Ureter (tissue), 1 donor: ENCODE measurements around the gene AGBL4. TPM values are rescaled to one million over a fixed set of nuclear protein-coding genes. Genes with fewer than 3 reads are reported as not detected.

Source experiments
- DNase-seq: peaks from one replicate; pipeline ENCODE4 v3.0.0-alpha.2; 2020; ENCODE audit warnings: low spot score
- total RNA-seq: library from RNA; stranded (reverse); gene quantifications from one replicate; pipeline ENCODE4 v1.2.4, GENCODE V29; 2023
- donor health status: DM: yes; HTN: yes; CAD: no.

The AGBL4 gene
- total RNA-seq, 1 donor from 2014 or later, result 0.21 TPM

DNA sequence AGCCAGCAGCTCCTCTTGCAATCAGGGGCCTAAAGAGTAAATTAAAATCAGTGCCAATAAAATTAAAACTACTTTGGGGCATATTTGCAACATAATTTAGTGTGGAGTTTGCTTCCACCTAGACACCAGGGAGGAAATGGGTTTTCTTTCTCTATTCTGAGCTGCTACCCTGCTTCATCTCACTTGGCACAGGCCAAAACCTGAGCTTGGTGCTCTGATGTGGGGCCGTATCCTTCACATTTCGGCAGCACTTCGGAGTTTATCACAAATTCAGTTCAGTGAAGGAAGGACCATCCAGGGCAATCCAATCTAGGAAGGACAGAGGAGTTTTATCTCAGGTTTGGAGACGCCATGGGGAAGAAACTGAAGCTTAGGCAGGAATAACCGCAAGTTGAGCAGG lies 1428.1 kb downstream of the AGBL4 start:
- no peak for DNase-seq

GRCh38 chr1:48592330-48592729 lies 1431.4 kb downstream of the AGBL4 start:
- no peak for DNase-seq

- DNase-seq, result no peak
Measured at GRCh38 chr1:48591181-48591580, 1432.6 kb downstream of the AGBL4 start.

DNA sequence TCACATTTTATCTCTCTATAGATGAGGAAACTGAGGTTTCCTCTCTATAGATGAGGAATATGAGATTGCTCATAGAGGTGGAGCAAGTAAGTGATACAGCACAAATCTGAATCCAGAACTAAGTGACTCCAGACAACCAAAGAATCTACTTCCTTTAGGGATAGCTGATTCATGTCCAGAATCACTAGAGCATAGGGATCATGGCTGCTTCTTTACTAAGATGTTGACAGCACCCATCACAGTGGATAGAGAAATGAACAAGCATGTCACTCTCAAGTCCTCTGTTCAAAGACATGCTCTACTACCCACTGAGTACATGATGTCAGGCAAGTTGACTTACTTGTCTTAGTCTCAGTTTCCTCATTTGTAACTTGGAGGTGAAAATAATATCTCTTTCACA lies 1435.7 kb downstream of the AGBL4 start:
- no peak for DNase-seq

DNA sequence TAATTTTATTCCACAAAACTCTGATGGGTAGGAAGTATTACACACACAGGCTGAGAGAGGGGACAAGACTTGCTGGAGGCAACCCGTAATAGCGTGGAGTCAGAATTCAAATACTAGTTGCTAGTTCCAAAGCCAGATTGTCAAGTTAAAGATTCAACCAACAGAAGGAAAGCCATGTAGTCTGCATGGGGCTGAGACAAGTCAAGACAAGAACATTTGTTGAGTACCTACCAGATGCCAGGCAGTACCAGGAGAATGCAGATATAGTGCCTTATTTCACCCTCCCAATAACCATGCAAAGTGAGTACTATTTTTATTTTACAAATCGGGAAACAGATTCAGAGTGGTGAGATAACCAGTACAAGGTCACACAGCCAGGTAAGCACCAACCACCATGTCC lies 1441.3 kb downstream of the AGBL4 start:
- DNase-seq, result no peak

GRCh38 chr1:48581270-48581669 lies 1442.5 kb downstream of the AGBL4 start:
- DNase-seq, result no peak

DNA sequence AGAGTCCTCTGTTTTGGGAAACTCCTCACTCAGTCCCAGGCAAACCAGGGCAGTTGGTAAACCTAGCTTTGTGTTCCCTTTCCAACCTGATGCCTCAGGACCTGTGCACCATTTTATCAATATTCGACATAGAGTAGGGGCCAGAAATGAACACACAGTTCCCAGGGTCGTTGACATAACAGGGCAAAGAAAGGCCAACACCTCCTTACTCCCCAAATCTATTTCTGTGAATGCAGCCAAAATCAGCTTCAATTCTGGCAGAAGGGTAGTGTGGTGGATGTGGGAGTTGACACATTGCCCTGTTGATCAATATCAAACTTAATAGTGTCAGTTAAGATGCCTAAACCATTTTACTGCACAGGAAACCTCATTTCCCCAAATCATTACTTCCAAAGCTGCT lies 1447.2 kb downstream of the AGBL4 start:
- no peak for DNase-seq

DNA sequence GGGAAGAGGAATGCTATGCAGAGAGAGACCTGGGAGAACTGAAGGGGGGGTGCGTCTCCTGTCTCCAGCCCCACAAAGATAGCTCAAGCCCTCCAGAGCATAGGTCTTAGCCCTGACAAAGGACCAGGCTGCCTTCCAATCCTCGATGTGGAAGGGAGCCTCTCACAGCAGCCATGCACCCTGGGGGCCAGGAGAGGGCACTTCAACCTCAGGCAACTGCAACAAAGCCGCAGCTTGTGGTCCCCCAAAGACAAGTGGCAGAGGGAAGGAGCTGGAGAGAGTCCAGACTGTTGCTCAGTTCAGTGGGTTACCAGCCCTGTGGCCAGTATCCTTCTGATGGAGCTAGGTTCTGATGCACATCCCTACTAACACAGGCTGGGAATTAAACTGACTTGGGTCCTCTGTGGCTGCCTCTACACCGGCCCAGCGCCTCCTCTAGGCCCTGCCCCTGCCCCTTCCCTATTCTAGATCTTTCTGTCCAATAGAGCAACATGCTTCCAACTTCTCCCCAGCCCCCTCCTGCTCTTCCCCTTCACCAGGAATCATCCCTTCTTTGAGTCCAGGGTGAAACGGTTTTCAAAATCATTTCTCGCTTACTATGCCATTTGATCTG lies 1451.0 kb downstream of the AGBL4 start:
- DNase-seq, result peak; percentile 50

DNA sequence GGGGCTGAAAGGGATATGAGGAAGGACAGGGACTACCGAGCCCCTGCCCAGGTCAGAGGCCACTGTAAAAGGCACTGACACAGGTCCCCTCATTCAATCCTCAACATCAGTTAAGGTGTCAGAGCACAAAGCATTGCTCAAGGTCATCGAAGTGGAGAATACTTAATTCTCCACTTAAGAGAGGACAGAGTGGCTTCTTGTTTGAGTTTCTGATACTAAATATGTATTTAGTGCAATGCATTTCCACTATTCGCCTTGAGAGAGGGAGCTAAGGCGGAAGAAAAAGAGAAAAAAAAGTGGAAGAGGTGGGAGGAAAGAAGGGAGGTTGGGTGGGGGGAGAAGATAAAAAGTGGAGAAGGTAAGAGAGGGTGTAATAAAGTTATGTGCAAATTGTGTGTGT lies 1451.6 kb downstream of the AGBL4 start:
- no peak for DNase-seq

- no peak for DNase-seq
Measured at GRCh38 chr1:48571303-48571987, 1452.3 kb downstream of the AGBL4 start.

GRCh38 chr1:48570568-48570967 lies 1453.2 kb downstream of the AGBL4 start:
- DNase-seq, result no peak

- DNase-seq, result no peak
Measured at GRCh38 chr1:48568501-48568900, 1455.3 kb downstream of the AGBL4 start.

GRCh38 chr1:48566492-48566891 lies 1457.3 kb downstream of the AGBL4 start:
- no peak for DNase-seq

- DNase-seq, result no peak
Measured at GRCh38 chr1:48563021-48563420, 1460.7 kb downstream of the AGBL4 start.

- DNase-seq, result no peak
Measured at GRCh38 chr1:48561444-48561843, 1462.3 kb downstream of the AGBL4 start.

- DNase-seq, result no peak
Measured at GRCh38 chr1:48560577-48560976, 1463.2 kb downstream of the AGBL4 start.

DNA sequence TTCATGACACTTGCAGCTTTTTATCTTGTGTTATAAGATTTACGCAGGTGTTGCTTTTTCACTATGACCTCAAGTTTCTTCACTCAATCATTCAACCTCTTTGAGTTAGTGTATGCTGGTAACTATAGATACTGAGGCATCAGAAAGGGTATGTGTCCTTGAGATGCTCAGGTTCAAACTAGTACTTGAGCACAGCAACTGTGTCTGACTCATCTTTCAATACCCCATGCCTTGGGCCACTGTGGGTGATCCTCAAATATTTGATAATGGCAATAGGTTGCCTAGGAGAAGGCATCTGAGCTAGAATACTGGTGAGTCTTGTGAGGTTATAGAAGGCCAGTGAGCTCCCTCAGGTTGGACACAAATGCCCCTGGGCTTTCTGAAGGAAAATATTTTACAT lies 1463.6 kb downstream of the AGBL4 start:
- DNase-seq, result no peak

DNA sequence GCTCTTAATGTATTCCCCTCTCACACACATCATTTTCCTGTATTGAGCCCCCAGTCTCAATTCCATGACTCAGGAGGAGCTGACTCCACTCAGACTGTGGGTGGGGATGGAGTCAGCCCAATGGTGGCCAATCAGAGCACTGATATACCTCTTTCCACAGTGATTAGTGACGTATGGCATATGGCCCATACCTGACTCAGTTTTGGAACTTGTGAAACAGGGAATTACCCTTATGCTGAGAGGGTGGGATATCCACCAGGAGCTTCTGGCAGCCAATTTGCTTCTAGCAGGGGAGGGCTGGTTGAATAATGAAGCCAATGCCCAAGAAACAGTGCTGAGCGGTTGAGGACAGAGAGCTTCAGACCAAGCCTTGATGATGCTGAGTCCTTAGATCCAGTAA lies 1465.4 kb downstream of the AGBL4 start:
- no peak for DNase-seq

GRCh38 chr1:48556186-48556850 lies 1467.4 kb downstream of the AGBL4 start:
- no peak for DNase-seq

GRCh38 chr1:48555271-48555670 lies 1468.5 kb downstream of the AGBL4 start:
- DNase-seq, result no peak

DNA sequence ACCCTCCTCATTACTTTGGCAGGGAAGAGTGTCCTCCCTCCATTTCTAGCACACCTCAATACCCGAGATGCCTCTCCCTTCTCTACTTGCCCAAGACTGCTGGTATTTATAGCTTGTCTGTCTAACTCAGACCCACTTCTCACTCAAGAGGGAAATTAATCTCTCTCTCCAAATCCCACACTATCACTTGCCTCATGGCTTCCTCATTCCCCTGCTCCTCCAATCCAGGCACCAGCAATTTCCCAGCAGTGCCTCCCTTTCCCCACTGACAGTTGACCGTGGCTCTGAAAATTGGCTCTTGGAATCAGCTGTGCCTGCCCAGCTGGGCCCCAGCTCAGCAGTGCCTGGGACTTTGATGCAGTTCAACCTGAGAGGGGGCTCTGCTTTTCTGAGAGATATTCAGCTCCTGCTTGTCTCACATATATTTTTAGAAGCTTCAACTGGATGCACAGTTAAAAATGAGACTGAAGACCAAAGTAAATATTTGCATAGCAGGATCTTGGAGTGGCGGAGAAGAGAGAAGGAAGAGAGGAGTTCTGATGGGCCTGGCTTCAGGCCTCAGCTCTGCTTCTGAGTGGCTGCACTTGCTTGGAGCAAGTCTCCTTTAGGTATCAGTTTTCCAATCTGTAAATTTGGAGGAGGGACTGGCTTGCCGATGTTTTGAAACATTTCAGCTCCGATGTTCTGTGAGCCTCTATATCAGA lies 1470.7 kb downstream of the AGBL4 start:
- no peak for DNase-seq

DNA sequence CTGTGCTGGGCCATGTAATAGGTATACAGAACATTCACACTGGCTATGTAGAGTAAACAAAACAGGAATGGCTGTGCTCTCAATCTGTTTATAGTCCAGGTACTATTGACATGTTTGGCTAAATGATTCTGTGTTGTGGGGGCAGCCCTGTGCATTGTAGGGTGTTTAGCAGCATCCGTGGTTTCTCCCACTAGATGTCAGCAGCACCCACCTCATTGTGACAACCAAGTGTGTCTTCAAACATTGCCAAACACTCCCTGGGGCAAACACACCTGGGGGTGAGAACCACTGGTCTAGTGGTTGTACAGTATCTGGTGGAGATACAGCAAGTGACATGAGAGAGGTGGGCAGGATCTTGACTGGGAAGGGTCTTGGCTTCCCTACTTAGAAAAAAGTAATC lies 1471.3 kb downstream of the AGBL4 start:
- no peak for DNase-seq

DNA sequence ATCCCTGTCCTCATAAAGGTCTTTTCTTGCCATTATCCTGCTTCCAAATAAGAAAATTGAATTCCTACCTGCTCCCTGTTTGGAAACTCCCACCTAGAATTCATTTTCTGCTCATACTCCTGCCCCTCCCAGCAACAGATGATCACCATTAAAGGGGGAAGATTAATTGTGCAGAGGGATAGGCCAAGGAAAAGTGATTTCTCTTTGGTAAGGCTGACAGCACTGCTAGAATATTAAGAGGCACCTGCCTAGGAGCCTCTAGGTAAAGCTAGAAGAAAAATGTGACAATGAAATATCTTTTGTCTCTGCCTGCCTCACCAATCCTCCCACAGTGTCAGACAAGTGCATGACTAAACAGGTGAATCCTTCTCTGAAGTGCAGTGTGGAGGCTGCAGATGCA lies 1474.8 kb downstream of the AGBL4 start:
- DNase-seq, result no peak
